NT2/D1 (cell line): ENCODE measurements around the gene GDI2.
"Not testable (repeated sequence)": the region's sequence is repeated elsewhere in the genome, so short reads cannot be mapped to it uniquely, and the experiment has no call there.

Experiments
- DNase-seq: peaks from one replicate; pipeline ENCODE4 v3.0.0-alpha.2; 2011; ENCODE audit warnings: low read depth, low spot score
- H3K27me3 ChIP-seq: 2 replicates; pipeline ENCODE4 v1.6.0; 2011; ENCODE audit warnings: mild to moderate bottlenecking; ENCODE audit not compliant: insufficient read length, insufficient read depth
- H3K36me3 ChIP-seq: 2 replicates; pipeline ENCODE4 v1.6.1; 2011; ENCODE audit warnings: mild to moderate bottlenecking, low read length, mixed read lengths; ENCODE audit not compliant: insufficient read depth, insufficient read length
- H3K4me1 ChIP-seq: 2 replicates; pipeline ENCODE4 v1.5.1; 2011; ENCODE audit not compliant: insufficient read depth, insufficient read length
- H3K4me3 ChIP-seq: 2 replicates; pipeline ENCODE4 v1.5.1; 2011; ENCODE audit warnings: low read depth; ENCODE audit not compliant: insufficient read length
- H3K9ac ChIP-seq: 2 replicates; pipeline ENCODE4 v1.6.0; 2011; ENCODE audit warnings: low read depth; ENCODE audit not compliant: insufficient read length
- H3K9me3 ChIP-seq: 2 replicates; pipeline ENCODE4 v1.5.1; 2011; ENCODE audit warnings: mild to moderate bottlenecking, low read length; ENCODE audit not compliant: insufficient read depth
- SUZ12 ChIP-seq: IDR thresholded peaks from 2 replicates; pipeline ENCODE4 v1.6.1; 2011; ENCODE audit not compliant: insufficient read length, insufficient read depth; ENCODE audit errors: extremely low read depth
- YY1 ChIP-seq: IDR thresholded peaks from 2 replicates; pipeline ENCODE4 v1.6.1; 2011; ENCODE audit not compliant: insufficient read length, insufficient read depth
- ZNF274 ChIP-seq: IDR thresholded peaks from 2 replicates; pipeline ENCODE4 v1.6.1; 2011; ENCODE audit warnings: mild to moderate bottlenecking, low read depth, low read length

The GDI2 gene

GRCh38 chr10:5844345-5845055 lies 31.3 kb upstream of the GDI2 start:
- TF ChIP-seq ZNF274, result no peak
- no peak for TF ChIP-seq YY1
- TF ChIP-seq SUZ12, result no peak
- no peaks in the 10 kb centered on the region for H3K9me3 ChIP-seq
- no peak for DNase-seq
- no peaks in the 10 kb centered on the region for H3K4me1 ChIP-seq
- H3K9ac ChIP-seq, result no peak overlapping the region
- H3K27me3 ChIP-seq, result no peaks in the 10 kb centered on the region
- no peak overlapping the region for H3K4me3 ChIP-seq
- no peaks in the 10 kb centered on the region for H3K36me3 ChIP-seq

GRCh38 chr10:5843686-5844344 lies 30.6 kb upstream of the GDI2 start:
- no peak overlapping the region for H3K4me3 ChIP-seq
- H3K9me3 ChIP-seq, result no peaks in the 10 kb centered on the region
- H3K9ac ChIP-seq, result no peak overlapping the region
- H3K4me1 ChIP-seq, result no peaks in the 10 kb centered on the region
- H3K27me3 ChIP-seq, result no peaks in the 10 kb centered on the region
- no peak for TF ChIP-seq ZNF274
- no peaks in the 10 kb centered on the region for H3K36me3 ChIP-seq
- no peak for DNase-seq

GRCh38 chr10:5841965-5842364 lies 28.7 kb upstream of the GDI2 start:
- H3K4me3 ChIP-seq, result no peak overlapping the region
- no peaks in the 10 kb centered on the region for H3K27me3 ChIP-seq
- H3K4me1 ChIP-seq, result no peaks in the 10 kb centered on the region
- no peaks in the 10 kb centered on the region for H3K9me3 ChIP-seq
- no peak overlapping the region for H3K9ac ChIP-seq
- no peaks in the 10 kb centered on the region for H3K36me3 ChIP-seq
- no peak for DNase-seq
- TF ChIP-seq SUZ12, result no peak
- no peak for TF ChIP-seq ZNF274
- no peak for TF ChIP-seq YY1

- Histone ChIP-seq H3K27me3 (no peaks in the 10 kb centered on the region), H3K9ac (no peak overlapping the region), H3K4me3 (no peak overlapping the region), H3K36me3 (no peaks in the 10 kb centered on the region), H3K4me1 (no peaks in the 10 kb centered on the region), H3K9me3 (no peaks in the 10 kb centered on the region)
- no peak for DNase-seq
- no peak for TF ChIP-seq YY1
- TF ChIP-seq ZNF274, result no peak
- no peak for TF ChIP-seq SUZ12
Observed at GRCh38 chr10:5840314-5841307, 27.4 kb upstream of the GDI2 start.

- H3K4me1 ChIP-seq, H3K9me3 ChIP-seq, DNase-seq, H3K4me3 ChIP-seq, H3K27me3 ChIP-seq, H3K9ac ChIP-seq, H3K36me3 ChIP-seq: not testable (repeated sequence)
Observed at GRCh38 chr10:5836181-5836580, 22.9 kb upstream of the GDI2 start.

- no peaks in the 10 kb centered on the region for H3K27me3 ChIP-seq
- no peaks in the 10 kb centered on the region for H3K36me3 ChIP-seq
- H3K9me3 ChIP-seq, result no peaks in the 10 kb centered on the region
- no peak overlapping the region for H3K9ac ChIP-seq
- no peak for TF ChIP-seq YY1
- no peak for TF ChIP-seq SUZ12
- TF ChIP-seq ZNF274, result no peak
- no peak overlapping the region for H3K4me3 ChIP-seq
- DNase-seq, result no peak
- H3K4me1 ChIP-seq, result peaks cover 6% of the 10 kb centered on the region
Observed at GRCh38 chr10:5835446-5836095, 22.3 kb upstream of the GDI2 start.

- no peak for DNase-seq
- TF ChIP-seq YY1 (no peak), SUZ12 (no peak), ZNF274 (no peak)
- Histone ChIP-seq H3K4me3 (no peak overlapping the region), H3K27me3 (no peaks in the 10 kb centered on the region), H3K9ac (no peak overlapping the region), H3K36me3 (no peaks in the 10 kb centered on the region), H3K9me3 (no peaks in the 10 kb centered on the region), H3K4me1 (peaks cover 6% of the 10 kb centered on the region)
Observed at GRCh38 chr10:5833814-5834213, 20.6 kb upstream of the GDI2 start.
